Osteocyte (in vitro differentiated cells): Measurements from ENCODE around the gene SBK1. TPM values are rescaled to one million over a fixed set of nuclear protein-coding genes. Genes with fewer than 3 reads are reported as not detected.

Source experiments
- DNase-seq: peaks from one replicate; pipeline ENCODE4 v3.0.0; 2021; ENCODE audit warnings: mixed read lengths; ENCODE audit not compliant: unreplicated experiment; ENCODE audit errors: extremely low spot score
- H3K27ac Mint-ChIP-seq: one replicate; pipeline ENCODE4 v1.8.0; 2021; ENCODE audit warnings: mild to moderate bottlenecking, mixed read lengths; ENCODE audit not compliant: unreplicated experiment
- H3K27me3 Mint-ChIP-seq: one replicate; pipeline ENCODE4 v1.8.0; 2021; ENCODE audit warnings: mixed read lengths; ENCODE audit not compliant: unreplicated experiment
- H3K36me3 Mint-ChIP-seq: one replicate; pipeline ENCODE4 v1.8.0; 2021; ENCODE audit warnings: mixed read lengths; ENCODE audit not compliant: unreplicated experiment
- H3K4me1 Mint-ChIP-seq: one replicate; pipeline ENCODE4 v1.8.0; 2021; ENCODE audit warnings: mixed read lengths; ENCODE audit not compliant: unreplicated experiment
- H3K4me3 Mint-ChIP-seq: one replicate; pipeline ENCODE4 v1.8.0; 2021; ENCODE audit warnings: mild to moderate bottlenecking, moderate library complexity, mixed read lengths; ENCODE audit not compliant: unreplicated experiment
- H3K9me3 Mint-ChIP-seq: one replicate; pipeline ENCODE4 v1.8.0; 2021; ENCODE audit warnings: mixed read lengths; ENCODE audit not compliant: unreplicated experiment
- total RNA-seq: library from RNA; stranded (reverse); gene quantifications from 2 replicates; pipeline ENCODE4 v1.2.1, GENCODE V29; 2021
- TF ChIP-seq, protein P1 (sequence below): fragments of 200-600 bp; sonication (generic); IDR thresholded peaks from 2 replicates; pipeline ENCODE4 v1.5.0; 2021; ENCODE audit warnings: antibody characterized with exemption, mild to moderate bottlenecking, moderate library complexity

The SBK1 gene
- total RNA-seq, 1 donor from 2014 or later: 5.0 TPM

DNA sequence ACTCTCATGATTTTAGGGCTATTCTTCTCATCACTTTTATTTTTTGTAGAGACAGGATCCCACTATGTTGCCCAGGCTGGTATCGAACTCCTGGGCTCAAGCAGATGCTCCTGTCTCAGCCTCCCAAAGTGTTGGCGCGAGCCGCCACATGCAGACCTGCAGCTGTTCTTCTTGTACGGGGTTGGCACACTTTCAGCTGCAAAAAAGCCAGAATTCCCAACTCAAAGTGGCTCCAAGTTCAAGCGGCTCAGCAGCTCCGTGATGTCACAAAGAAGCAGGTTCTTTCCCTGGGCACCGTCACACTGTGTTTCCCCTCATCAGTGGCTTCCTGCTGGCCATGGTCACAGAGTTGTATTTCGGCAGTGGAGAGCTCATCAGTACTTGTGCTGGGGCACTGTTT lies 6.7 kb upstream of the SBK1 start:
- no peak overlapping the region for H3K4me3 Mint-ChIP-seq
- no peaks in the 10 kb centered on the region for H3K36me3 Mint-ChIP-seq
- no peak overlapping the region for H3K27ac Mint-ChIP-seq
- TF ChIP-seq, protein P1, sequence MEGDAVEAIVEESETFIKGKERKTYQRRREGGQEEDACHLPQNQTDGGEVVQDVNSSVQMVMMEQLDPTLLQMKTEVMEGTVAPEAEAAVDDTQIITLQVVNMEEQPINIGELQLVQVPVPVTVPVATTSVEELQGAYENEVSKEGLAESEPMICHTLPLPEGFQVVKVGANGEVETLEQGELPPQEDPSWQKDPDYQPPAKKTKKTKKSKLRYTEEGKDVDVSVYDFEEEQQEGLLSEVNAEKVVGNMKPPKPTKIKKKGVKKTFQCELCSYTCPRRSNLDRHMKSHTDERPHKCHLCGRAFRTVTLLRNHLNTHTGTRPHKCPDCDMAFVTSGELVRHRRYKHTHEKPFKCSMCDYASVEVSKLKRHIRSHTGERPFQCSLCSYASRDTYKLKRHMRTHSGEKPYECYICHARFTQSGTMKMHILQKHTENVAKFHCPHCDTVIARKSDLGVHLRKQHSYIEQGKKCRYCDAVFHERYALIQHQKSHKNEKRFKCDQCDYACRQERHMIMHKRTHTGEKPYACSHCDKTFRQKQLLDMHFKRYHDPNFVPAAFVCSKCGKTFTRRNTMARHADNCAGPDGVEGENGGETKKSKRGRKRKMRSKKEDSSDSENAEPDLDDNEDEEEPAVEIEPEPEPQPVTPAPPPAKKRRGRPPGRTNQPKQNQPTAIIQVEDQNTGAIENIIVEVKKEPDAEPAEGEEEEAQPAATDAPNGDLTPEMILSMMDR: no peak
- peaks cover 1% of the 10 kb centered on the region for H3K4me1 Mint-ChIP-seq
- DNase-seq: no peak
- H3K27me3 Mint-ChIP-seq: peaks cover 12% of the 10 kb centered on the region
- no peaks in the 10 kb centered on the region for H3K9me3 Mint-ChIP-seq

DNA sequence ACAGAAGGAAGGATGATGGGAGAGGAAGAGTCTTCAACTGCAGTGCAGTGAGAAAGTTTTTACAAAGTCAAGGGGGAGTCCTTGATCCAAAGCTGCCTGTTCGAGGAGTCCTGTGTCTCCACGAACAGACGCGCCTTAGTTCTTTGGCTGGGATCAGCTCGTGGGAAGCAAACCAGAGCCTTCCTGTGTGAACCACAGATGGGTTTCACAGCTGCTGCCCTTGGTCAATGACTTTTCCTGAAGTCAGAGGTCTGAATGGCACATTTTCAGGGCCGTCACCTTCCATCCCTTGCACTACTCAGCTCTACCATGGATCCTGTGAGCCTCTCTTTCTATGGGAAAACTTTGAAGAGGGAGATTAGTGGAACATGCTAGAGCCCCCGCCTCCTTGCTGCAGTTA lies 4.2 kb upstream of the SBK1 start:
- TF ChIP-seq, protein P1: no peak
- Mint-ChIP-seq H3K4me3 (no peak overlapping the region), H3K4me1 (peaks cover 10% of the 10 kb centered on the region), H3K27me3 (peaks cover 12% of the 10 kb centered on the region), H3K27ac (no peak overlapping the region), H3K9me3 (no peaks in the 10 kb centered on the region), H3K36me3 (no peaks in the 10 kb centered on the region)
- no peak for DNase-seq

DNA sequence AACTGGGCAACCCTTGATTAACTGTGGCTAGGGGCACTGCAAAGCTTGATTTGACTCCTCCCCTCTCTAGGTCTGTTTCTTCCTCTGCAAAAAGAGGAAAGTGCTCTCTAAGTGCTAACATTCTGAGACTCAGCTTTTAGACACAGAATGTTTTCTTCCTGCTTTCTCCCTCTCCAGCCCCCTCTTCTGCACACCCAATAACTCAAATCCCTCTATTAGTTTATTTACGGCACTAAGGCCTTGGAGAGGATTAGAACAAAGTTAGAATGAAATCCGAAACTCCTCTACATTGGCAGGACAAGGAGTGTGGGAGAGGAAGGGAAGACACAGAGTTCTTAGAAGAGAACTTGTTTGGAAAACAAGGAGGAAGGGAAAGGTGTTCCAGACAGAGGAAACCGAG lies 3.3 kb upstream of the SBK1 start:
- TF ChIP-seq, protein P1: no peak
- Mint-ChIP-seq H3K4me1 (peaks cover 10% of the 10 kb centered on the region), H3K4me3 (no peak overlapping the region)

DNA sequence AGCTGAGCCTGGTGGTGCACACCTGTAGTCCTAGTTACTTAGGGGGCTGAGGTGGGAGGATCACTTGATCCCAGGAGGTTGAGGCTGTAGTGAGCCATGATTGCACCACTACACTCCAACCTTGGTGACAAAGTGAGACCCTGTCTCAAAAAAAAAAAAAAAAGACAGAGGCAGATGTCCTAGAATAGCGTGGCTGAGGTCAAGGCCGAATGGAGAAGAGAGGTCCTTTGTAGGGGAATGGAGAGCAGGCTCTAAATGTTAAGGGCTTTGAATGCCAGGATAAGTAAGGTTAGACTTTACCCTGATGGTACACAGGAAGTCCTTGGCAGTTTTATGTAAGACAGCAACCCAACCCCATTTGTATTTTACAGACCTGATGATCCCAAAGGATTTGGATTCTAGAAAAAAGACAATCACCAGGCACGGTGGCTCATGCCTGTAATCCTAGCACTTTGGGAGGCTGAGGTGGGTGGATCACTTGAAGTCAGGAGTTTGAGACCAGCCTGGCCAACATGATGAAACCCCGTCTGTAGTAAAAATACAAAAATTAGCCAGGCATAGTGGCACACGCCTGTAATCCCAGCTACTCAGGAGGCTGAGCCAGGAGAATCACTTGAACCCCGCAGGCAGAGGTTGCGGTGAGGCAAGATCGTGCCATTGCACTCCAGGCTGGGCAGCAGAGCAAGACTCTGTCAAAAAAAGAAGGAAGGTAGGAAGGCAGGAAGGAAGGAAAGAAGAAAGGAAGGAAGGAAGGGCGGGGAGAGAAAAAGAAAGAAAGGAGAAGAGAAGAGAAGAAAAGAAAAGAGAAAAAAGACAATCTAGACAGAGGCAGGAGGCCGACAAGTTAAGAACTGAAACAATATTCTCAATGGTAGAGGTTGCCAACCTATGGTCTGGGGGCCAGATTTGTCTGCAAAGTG lies 2.1 kb upstream of the SBK1 start:
- peaks cover 9% of the 10 kb centered on the region for H3K4me1 Mint-ChIP-seq
- TF ChIP-seq, protein P1: no peak
- no peaks in the 10 kb centered on the region for H3K9me3 Mint-ChIP-seq
- no peak overlapping the region for H3K4me3 Mint-ChIP-seq
- no peaks in the 10 kb centered on the region for H3K36me3 Mint-ChIP-seq
- no peak for DNase-seq
- H3K27ac Mint-ChIP-seq: no peak overlapping the region
- peaks cover 16% of the 10 kb centered on the region for H3K27me3 Mint-ChIP-seq

More for the DNA sequence above, 3.3 kb upstream of the SBK1 start:
- no peak for DNase-seq
- Mint-ChIP-seq H3K27ac (no peak overlapping the region), H3K36me3 (no peaks in the 10 kb centered on the region), H3K27me3 (peaks cover 15% of the 10 kb centered on the region), H3K9me3 (no peaks in the 10 kb centered on the region)

DNA sequence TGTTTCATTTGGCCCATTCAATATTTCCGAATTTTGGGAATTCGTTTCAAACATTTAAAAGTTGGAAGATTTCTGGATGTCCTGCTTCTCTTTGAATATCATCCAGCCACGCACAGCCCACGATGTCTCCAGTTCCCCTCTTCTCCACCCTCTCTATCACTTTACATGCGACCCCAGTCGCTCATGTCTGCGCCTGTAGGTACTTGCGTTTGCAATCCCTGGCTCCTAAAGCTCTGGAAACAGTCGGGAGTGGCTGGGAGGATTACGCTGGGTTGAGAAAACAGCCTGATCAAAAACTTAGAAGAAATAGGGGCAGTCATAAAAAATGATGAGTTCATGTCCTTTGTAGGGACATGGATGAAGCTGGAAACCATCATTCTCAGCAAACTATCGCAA lies 1.5 kb upstream of the SBK1 start:
- Mint-ChIP-seq H3K4me1 (peaks cover 9% of the 10 kb centered on the region), H3K4me3 (no peak overlapping the region), H3K27ac (no peak overlapping the region), H3K9me3 (no peaks in the 10 kb centered on the region), H3K27me3 (peaks cover 16% of the 10 kb centered on the region), H3K36me3 (no peaks in the 10 kb centered on the region)
- DNase-seq: no peak
- TF ChIP-seq, protein P1: no peak
